KBM-7 (cell line): Measurements from ENCODE around the gene P2RX5.
A peak's percentile ranks its signal among the peaks of the same experiment; 100 is the strongest.

Experiments
- DNase-seq: peaks from one replicate; pipeline ENCODE4 v3.0.0-alpha.2; 2015
- in situ Hi-C: fragments of 300-500 bp; cut with MboI; formaldehyde crosslinking; loops from 2 replicates; pipeline ENCODE4 v1.14.3; 2020; ENCODE audit warnings: low sequenced_read_pairs, low pct_unique_long_range_greater_than_20kb, mixed read lengths

Gene P2RX5

DNA sequence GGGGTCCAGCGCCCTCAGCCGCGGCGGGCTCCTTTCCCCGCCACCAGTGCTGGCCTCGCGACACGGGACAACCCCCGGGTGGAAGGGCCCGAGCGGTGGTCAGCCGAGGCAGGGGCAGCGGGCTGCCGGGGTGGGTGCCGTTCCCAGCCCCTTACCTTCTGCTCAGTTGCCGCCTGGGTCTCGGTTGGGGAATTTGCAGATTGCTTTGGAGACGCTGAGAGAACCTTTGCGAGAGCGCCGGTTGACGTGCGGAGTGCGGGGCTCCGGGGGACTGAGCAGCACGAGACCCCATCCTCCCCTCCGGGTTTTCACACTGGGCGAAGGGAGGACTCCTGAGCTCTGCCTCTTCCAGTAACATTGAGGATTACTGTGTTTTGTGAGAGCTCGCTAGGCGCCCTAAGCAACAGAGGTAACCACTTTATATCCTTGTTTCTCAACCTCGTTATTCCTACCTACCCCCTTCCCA is 59.0 kb downstream of the P2RX5 start:
- in situ Hi-C loops: no loop called here
- DNase-seq: no peak

- in situ Hi-C loops: no loop called here
- peak; percentile 97 for DNase-seq
Measured at GRCh38 chr17:3636154-3636907, 59.6 kb downstream of the P2RX5 start, which contains the start of the genes CTNS and SHPK. Gene CTNS, plus strand, starts transcription at chr17:3636760. Its CDS starts 3,447 bp downstream, at chr17:3640207. Gene SHPK, minus strand, starts transcription at chr17:3636250. Its CDS starts 31 bp downstream, at chr17:3636219.

- DNase-seq: no peak
- in situ Hi-C loops: no loop called here
Measured at GRCh38 chr17:3635474-3636153, 60.3 kb downstream of the P2RX5 start.

- in situ Hi-C loops: no loop called here
- no peak for DNase-seq
Measured at GRCh38 chr17:3632287-3632686, 63.7 kb downstream of the P2RX5 start.

DNA sequence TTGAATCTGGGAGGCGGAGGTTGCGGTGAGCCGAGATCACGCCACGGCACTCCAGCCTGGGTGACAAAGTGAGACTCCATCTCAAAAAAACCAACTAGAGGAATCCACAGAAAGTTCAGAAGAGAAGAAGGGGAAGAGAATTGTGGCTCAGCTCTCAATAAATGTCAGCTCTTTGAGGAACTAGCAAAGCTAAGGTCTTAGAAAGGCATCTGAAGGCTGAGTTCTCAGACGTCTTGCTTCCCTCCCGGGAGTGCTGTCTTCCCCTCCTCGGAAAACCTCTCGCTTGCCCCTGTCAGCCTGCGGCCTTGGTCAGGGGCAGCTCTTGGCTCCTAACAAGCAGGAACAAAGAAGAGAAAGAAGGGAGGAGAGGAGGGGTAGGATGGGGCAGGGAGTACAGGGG is 65.2 kb downstream of the P2RX5 start:
- DNase-seq: peak; percentile 47
- in situ Hi-C loops: no loop called here

GRCh38 chr17:3627769-3628167 is 68.2 kb downstream of the P2RX5 start:
- in situ Hi-C loops: no loop called here
- DNase-seq: no peak

DNA sequence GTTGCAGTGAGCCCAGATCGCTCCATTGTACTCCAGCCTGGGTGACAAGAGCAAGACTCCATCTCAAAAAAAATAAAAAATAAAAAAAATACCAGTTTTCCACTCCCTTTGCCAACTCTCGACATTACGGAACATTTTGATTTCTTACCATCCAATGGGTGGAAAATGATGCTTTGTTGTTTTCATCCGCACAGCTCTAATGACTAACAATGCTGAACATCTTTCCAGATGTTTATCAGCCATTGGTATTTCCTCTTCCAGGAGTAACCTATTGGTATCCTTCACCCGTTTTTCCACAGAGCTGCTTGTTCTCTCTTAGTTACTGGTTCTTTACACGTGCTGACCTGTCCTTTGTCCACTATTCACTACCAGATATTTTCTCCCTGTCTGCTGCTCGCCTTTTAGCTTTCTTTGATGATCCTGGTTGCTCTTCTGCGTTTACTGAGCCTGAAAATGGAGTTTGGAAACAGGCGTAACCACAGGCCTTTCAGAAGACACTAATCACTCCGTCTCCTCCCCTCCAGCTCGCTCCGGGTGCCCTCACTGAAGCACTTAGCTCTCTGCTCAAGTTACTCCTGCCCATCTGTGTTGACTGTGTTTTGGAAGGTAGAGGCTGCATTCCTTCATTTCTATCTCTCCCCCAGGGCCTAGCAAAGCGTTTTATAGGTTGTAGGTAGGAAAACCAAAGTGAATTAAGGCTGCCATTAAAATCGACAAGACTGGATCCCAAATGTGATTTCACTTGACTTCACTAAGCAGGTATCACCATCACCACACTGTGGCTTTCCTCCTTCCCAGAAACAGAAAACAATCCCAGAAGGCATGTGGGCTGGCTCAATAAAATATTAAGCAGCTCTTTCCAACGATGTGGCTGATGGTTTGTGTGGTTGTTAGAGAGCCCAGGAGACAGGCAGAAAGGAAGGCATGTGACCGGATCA is 68.9 kb downstream of the P2RX5 start:
- DNase-seq: no peak
- in situ Hi-C loops: no loop called here
